Fibroblast of skin of back (primary cell): ENCODE results near the gene CDK15.

ENCODE experiments used
- DNase-seq: peaks from one replicate; pipeline ENCODE4 v3.0.0-alpha.2; 2013

CDK15 gene

GRCh38 chr2:201872591-201872990 is 66.3 kb downstream of the CDK15 start:
- DNase-seq, result no peak

GRCh38 chr2:201879996-201880395 is 73.7 kb downstream of the CDK15 start:
- DNase-seq, result no peak

DNA sequence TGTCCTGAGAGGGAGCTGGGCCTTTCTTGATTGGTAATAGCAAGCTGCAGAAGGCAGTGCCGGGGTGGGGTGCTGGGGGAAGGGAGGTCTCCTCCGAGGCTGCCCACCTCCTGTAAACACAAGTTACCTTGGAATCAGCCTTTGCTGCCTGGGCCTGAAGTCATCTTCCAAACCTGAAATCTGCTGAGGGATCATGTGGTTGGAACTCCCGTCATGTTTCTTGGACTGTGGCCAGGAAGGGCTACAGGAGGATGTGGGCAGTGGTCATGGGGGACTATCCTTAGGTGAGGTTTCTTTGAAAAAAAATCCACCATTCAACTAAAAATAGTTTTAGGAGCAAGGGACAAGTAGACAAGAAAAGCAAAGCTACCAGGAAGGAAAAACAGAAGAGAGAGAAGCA is 74.2 kb downstream of the CDK15 start:
- DNase-seq, result peak; percentile 61

DNA sequence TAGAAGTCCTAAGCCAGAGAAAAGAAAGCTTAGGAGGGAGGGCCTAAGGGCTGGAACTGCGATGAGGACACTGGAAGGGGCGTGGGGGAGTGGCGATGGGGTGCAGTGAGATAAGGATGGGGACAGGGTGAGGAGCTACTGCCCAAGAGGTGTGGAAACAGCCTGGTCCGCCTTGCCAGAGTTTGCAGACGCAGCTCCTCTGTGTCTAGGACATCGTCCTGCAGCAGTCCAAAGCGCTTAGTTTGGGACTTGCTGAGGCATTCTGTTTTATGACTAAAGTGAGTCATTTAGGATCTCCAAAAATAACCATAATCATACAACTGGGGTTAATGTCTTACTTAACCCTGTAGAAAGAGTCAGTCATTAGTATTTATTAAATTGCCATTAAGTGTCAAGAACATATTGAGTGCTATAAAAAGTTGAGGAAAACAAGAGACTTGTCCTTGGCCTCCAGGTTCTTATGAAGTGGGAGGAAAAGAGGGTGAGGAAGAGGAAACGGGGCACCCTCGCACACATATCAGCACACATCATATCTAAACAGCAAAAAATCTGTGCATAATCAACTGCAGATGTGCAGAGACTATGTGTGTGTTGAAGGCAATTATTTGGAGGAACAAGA is 74.8 kb downstream of the CDK15 start:
- peak; percentile 69 for DNase-seq

- no peak for DNase-seq
Measured at GRCh38 chr2:201881741-201882140, 75.4 kb downstream of the CDK15 start.

GRCh38 chr2:201882353-201883090 is 76.2 kb downstream of the CDK15 start:
- peak; percentile 93 for DNase-seq

GRCh38 chr2:201883606-201884369 is 77.5 kb downstream of the CDK15 start:
- DNase-seq, result no peak

DNA sequence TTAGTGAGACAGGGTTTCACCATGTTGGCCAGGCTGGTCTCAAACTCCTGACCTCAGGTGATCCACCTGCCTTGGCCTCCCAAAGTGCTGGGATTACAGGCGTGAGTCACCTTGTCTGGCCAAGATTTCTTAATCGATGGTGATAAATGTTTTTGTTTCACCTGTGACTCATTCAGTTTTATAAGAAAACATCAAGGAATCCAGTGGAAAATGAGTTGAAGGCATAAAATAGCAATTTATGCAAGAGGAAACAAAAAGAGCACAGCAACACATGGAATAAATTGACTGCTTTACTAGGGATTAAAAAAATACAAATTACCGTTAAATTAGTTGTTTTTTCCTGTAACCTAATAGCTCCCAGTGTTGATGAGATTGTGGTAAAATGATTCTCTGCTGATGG is 80.2 kb downstream of the CDK15 start:
- DNase-seq, result peak; percentile 52

DNA sequence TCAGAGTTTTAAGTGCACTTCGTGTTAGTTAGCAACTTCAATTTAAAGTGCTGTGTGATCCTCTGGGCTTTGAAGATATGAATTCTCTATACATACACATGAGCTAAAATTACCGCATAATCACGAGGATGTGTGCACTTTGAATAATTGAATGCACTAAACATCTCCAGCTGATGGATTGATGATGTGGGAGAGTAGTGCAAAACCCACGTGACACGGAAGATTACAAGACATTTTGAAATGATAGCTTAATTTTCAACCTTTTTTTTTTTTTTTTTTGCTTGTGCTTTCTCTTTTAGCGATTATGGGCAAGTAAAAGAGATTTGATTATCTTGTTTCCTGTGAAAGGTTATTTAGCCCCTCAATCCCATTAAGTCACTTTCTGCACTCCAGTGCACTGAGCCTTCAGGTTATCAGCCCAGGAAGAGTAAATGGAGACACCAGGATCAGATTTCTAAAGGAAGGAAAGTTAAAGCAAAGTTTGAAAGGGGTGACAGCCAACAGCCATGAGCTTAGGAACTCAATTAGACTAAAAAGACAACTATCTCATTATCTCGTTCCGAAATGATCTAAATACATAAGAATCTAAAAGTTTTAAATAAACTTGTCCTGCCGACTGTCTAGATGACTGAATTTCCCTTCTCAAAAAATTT is 81.6 kb downstream of the CDK15 start:
- DNase-seq, result no peak

- DNase-seq, result no peak
Measured at GRCh38 chr2:201888426-201888800, 82.1 kb downstream of the CDK15 start.

- DNase-seq, result no peak
Measured at GRCh38 chr2:201890453-201890852, 84.1 kb downstream of the CDK15 start.

DNA sequence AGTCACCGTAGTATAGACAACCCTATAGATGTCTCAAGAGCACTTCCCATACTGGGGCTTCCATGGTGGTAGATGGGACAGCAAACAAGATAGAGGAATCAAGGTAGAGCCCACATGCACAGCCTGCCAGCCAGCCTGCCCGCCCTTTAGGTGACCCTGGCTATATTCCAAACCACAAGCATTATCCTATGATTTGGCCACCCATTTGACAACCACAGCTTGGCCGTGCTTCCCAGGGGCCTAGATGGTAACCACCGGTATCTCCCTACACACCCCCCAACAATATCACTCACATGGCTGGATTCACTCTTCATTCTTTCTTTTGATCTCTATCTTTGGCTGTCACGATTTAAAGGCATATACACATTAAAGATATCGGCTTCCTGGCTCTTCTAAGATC is 85.3 kb downstream of the CDK15 start:
- DNase-seq, result no peak

GRCh38 chr2:201892516-201892915 is 86.2 kb downstream of the CDK15 start:
- DNase-seq, result no peak

GRCh38 chr2:201900362-201900761 is 94.0 kb downstream of the CDK15 start:
- DNase-seq, result peak; percentile 35

DNA sequence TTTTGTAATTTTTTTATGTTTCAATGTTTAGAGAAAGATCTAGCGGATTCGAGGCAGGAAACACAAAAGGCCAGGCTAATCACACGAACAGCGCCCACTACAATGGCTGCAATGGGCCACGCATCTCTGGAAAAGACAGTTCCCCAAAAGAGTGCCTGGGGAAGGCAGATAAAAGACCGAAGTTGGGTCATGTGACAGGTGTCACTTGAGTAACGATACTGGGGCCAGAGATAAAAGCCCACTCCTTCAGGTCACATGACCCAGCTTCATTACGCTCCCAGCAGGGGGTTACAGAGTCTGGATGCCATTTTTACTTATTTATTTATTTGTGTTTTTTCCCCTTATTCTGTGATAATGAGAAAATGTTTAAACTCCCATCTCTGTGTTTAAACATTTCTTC is 95.4 kb downstream of the CDK15 start:
- no peak for DNase-seq

DNA sequence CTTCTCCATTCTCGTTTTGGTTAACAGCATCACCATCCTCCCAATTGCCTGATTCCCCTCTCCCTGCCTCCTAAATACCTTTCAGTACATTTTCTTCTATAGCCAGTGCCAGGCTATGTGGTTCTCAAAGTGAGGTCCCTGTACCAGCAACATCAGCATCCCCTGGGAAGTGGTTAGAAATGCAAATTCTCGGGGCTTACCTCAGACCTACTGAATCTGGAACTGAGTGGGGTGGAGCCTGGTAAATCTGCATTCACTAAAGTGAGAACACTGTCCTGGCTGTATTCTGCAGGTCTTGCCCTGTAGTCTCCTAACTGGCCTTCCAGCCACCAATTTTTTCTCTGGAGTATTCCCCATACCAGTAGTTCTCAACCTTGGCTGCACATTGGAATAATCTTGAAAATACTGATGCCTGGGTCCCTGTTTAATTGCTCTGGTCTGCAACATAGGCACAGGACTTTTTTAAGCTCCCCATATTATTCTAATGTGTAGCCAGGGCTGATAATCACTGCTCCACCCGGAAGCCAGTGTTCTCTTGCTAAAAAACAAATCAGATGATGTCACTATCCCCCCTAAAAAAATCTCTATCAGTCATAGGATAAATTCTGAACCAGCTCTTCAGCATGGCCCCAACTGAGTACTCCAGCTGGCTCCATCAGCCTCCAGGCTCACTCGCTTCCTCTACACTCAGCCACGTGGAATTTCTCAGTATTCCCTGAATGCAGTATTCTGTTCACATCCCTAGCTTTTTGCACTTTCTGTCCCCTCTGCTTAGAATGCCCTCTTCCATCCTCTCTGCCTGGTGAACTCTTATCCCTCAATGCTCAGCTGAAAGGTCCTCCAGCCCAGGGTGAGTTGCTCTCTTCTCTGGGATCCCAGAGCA is 98.4 kb downstream of the CDK15 start:
- peak; percentile 81 for DNase-seq

GRCh38 chr2:201906777-201907562 is 100.6 kb downstream of the CDK15 start:
- no peak for DNase-seq

GRCh38 chr2:201907563-201907881 is 101.2 kb downstream of the CDK15 start:
- peak; percentile 79 for DNase-seq

GRCh38 chr2:201908901-201909300 is 102.6 kb downstream of the CDK15 start:
- peak; percentile 86 for DNase-seq

DNA sequence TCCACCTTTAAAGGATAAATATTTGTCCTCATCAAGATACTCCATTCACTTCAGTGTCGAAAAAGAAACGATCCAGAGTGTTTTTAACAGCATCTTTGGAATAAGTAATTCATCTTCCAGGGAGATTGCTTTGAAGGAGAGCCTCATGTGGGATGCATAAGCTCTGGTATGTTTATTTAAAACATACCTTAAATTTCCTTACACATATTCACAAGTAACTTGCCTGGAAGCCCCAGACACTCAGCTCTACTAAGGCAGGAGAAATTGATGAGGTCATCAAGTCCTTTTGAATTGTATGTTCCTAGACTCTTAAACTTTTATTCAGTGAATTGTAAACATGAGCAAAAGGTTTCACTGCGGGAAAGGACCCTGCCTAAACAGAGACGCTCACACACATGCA is 103.0 kb downstream of the CDK15 start:
- peak; percentile 97 for DNase-seq

DNA sequence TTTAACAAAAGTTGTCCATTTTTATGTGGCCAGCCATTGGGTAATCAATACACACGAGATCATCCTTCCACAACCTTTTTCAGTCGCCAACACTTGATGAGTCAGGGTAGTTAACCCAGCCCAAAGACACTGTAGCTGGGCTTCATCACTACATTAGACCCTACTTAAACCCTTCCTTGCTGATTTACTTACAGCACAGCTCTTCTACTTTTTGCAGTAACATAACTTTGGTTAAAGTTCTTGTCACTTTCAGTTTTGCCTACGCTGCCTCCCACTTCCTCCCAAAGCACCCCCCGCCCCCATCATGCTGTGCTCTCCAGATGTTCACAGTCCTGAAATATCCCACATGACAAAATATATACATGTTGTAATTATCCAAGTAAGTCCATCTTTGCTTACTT is 103.6 kb downstream of the CDK15 start:
- DNase-seq, result peak; percentile 71

DNA sequence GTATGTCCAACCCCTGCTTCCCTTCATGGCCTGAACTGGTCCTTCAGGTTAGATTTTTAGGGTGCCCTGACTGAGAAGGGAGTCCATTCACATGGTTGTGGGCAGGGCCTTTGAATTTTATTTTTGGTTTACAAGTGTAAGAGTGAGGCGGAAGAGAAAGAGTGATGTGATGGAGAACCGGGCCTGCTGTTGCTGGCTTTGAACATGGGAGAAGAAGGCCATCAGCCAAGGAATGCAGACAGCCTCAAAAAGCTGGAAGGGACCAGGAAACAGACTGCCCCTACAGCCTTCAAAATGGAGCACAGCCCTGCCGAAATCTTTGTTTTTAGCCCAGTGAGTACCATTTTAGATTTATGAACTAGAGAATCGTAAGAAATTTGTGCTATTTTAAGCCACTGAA is 105.0 kb downstream of the CDK15 start:
- DNase-seq, result no peak
